Measurements from ENCODE around the gene SPATA13.
A peak's percentile ranks its signal among the peaks of the same experiment; 100 is the strongest.

The SPATA13 gene

GRCh38 chr13:24168392-24168750 is 7.9 kb downstream of the SPATA13 start:
- DNase-seq: peak; percentile 14

GRCh38 chr13:24168979-24169378 is 8.5 kb downstream of the SPATA13 start:
- DNase-seq: no peak

- DNase-seq: no peak
These were observed 11.6 kb downstream of the SPATA13 start for GRCh38 chr13:24172071-24172470.

- DNase-seq: no peak
These were observed 13.3 kb downstream of the SPATA13 start for GRCh38 chr13:24173795-24174194.

- no peak for DNase-seq
These were observed 15.3 kb downstream of the SPATA13 start for GRCh38 chr13:24175847-24176246.

DNA sequence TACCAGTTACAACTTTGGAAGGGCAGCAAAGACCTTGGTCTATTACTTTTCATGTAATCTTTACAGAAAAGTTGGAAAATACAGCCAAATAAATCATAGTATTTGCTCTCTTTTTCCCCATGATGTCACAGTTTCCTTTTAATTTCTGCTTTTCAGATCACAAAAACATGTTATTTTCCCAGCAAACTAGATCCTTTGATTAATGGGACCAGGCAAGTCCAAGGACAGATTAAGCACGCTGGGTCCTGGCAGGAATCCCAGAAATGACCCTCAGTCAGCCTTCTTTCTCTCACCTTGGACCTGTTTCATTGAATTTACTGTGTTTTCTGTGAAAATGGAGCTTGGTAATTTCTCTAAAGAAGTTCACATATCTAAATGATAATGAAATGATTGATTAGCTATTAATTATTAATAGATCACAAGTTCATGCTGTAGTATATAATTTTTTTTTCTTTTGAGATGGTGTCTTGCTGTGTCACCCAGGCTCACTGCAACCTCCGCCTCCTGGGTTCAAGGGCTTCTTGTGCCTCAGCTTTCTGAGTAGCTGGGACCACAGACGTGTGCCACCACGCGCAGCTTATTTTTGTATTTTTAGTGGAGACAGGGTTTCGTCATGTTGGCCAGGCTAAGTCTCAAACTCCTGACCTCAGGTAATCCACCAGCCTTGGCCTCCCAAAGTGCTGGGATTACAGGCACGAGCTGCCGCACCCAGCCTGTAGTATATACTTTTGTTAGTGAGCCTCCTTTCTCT is 16.0 kb downstream of the SPATA13 start:
- no peak for DNase-seq

GRCh38 chr13:24178847-24179485 is 18.4 kb downstream of the SPATA13 start:
- no peak for DNase-seq

DNA sequence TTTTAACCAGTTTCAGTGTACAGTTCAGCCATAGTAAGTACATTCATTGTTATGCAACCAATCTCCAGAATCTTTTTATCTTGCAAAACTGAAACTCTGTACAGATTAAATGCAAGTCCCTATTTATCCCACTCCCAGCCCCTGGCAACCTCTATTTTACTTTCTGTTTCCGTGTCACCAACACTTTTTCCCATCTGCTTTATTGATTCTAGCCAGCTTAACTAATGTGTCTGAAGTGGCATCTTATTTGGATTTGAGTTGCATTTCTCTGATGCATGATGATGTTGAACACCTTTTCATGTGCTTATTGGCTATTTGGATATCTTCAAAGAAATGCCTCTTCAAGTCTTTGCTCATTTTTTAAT is 18.9 kb downstream of the SPATA13 start:
- DNase-seq: no peak

- DNase-seq: no peak
These were observed 20.3 kb downstream of the SPATA13 start for GRCh38 chr13:24180750-24181377.

DNA sequence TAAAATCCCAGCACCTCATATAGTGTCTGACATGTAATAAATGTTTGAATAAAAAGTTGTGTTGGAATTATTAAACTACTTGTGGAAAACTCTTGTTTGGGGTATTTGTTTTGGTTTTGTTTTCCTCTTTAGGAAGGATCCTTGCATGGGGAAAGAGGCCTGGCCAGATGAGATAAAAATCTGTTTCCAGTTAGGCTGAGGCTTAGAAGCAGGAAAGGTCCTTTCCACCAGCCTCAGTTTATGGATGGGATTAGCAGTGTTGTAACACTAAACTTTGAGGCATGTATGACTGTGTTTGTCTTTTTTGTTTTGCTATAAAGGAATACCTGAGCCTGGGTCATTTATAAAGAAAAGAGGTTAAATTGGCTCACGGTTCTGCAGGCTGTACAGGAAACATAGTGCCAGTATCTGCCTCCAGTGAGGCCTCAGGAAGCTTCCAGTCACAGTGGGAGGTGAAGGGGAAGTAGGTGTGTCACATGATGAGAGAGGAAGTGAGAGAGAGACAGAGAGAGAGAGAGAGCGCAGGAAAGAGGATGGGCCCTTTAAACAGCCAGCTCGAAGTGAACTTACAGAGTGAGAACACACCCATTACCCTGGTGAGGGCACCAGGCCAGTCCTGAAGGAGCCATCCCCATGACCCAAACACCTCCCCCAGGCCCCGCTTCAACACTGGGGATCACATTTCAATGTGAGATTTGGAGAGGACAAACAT is 21.6 kb downstream of the SPATA13 start:
- DNase-seq: no peak

- DNase-seq: no peak
These were observed 22.2 kb downstream of the SPATA13 start for GRCh38 chr13:24182703-24183081.

DNA sequence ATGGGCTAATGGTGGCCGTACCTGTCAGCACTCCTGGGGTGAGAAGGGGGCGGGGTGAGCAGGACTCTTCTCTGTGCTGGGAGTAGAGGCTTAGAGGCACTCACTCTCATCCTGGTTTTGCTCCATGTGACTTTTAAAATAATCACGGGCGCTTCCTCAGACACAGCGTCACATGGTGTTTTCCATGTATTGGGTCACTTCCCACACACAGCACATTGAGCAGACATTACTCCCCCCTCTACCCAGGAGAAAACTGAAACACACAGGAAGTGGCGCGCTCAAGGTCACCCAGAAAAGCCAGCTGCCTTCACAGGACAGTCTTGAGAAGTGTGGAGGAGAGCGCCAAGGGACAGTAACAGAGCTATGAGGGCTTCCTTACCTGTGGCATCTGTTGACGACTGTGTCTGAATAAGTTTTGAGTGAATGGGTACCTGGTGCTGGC is 23.2 kb downstream of the SPATA13 start:
- no peak for DNase-seq

DNA sequence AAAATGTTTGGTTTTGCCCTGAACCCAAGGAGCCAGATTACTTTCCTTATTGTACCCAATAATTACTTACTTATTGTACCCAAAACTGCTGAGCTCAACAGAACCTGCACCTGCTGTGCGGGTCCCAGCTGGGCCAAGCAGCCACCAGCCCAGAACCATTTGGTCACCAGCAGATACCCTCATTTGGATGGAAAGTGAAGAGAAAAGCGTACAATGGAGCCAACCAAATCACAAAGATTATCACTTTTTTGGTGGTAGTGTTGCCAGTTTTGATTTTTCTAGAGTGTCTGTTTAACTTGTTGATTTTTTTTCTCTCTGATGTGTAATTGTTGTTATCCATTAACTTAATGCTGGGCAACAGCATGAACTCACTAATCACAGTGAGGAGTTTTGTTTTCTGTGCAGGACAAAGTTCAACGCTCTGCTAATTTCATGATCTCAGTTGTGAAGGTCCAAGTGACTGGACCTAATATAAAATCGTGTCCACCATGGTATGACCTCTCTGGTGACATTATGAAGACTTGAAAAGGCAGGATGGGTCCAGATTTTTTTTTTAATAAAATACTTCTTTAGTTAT is 23.8 kb downstream of the SPATA13 start:
- DNase-seq: no peak

- no peak for DNase-seq
These were observed 24.4 kb downstream of the SPATA13 start for GRCh38 chr13:24184882-24185281.

GRCh38 chr13:24185591-24186232 is 25.2 kb downstream of the SPATA13 start:
- DNase-seq: no peak

GRCh38 chr13:24187185-24187584 is 26.7 kb downstream of the SPATA13 start:
- DNase-seq: peak; percentile 30

GRCh38 chr13:24192057-24192810 is 31.7 kb downstream of the SPATA13 start:
- no peak for DNase-seq

GRCh38 chr13:24192811-24193162 is 32.3 kb downstream of the SPATA13 start:
- no peak for DNase-seq

DNA sequence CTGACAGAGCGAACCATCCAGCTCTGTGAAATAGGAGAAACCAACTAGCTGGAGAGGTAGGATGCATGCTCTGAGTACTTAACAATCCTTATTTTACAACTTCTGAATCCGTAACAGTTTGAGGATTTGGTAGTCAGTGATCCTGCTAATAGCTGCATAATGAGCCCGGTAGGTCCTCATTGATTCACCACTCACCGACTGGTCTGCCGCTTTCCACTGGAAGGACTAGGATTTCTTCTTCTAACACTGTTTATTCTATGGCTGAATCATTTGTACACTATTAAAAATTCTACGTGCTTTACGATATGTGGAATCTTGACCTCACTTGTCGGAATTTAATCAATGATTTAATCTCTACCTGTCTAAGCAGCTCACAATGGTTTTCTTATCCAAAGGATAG is 33.9 kb downstream of the SPATA13 start:
- DNase-seq: no peak

- DNase-seq: no peak
These were observed 35.1 kb downstream of the SPATA13 start for GRCh38 chr13:24195626-24196025.

GRCh38 chr13:24196593-24197197 is 36.2 kb downstream of the SPATA13 start:
- no peak for DNase-seq

GRCh38 chr13:24199016-24199415 is 38.5 kb downstream of the SPATA13 start:
- no peak for DNase-seq

Measured in stimulated activated CD4-positive, alpha-beta T cell treated with anti-CD3 and anti-CD28 coated beads, Interleukin-1b, Interleukin-23, amount 100 ng/mL, for 48 hours (primary cell).